BE2C (cell line): ENCODE measurements around the gene C1R.

Experiments used
- DNase-seq: peaks from one replicate; pipeline ENCODE4 v3.0.0-alpha.2; 2020
- H3K27me3 ChIP-seq: fragments of 250-450 bp; sonication (Bioruptor Pico); 2 replicates; pipeline ENCODE4 v1.5.1; 2020; ENCODE audit warnings: mild to moderate bottlenecking
- H3K36me3 ChIP-seq: fragments of 250-450 bp; sonication (Bioruptor Pico); 2 replicates; pipeline ENCODE4 v1.5.1; 2020; ENCODE audit warnings: mild to moderate bottlenecking
- H3K4me1 ChIP-seq: fragments of 250-450 bp; sonication (Bioruptor Pico); 2 replicates; pipeline ENCODE4 v1.5.1; 2020
- H3K4me3 ChIP-seq: 2 replicates; pipeline ENCODE4 v1.5.1; 2011; ENCODE audit warnings: low read depth, low read length
- H3K9me3 ChIP-seq: fragments of 250-450 bp; sonication (Bioruptor Pico); 2 replicates; pipeline ENCODE4 v1.5.1; 2020
- TF ChIP-seq, protein P1 (sequence below): IDR thresholded peaks from 2 replicates; pipeline ENCODE4 v1.5.1; 2012; ENCODE audit warnings: mild to moderate bottlenecking, low read depth, low read length

C1R gene

DNA sequence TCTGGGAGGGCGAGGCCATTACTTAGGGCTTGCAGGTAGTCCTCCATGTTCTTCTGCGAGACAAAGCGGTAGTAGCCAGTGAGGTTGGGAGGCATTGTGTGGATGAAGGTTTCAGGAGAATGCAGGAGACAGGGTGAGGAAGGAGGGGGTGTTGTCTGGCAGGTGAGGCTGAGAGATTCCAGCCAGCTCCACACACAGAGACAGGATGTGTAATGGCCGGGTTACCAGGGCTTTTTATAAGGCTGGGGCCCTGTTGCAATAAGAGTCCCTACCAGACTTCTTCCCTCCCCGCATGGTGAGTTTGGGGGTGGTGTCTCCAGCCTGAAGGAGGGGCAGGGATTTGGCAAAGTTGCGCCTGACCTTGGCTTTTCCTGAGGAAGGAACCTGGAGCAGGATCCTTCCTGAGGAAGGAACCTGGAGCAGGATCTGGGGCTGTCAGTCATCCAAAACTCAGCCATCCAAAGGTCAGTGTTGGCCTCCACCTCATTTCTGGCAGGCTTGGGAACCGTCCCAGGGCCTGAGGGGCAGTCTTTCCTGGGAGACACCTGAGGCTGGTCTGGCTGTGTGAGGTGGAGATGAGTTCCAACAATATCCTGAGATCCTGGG is 36.5 kb upstream of the C1R start, which contains the start of gene RBP5:
RBP5 (minus strand) TSS at position 209 of the 606 bp plus-strand sequence; CDS start at position 95, 114 bp downstream.
- Histone ChIP-seq H3K36me3 (no peaks in the 10 kb centered on the region), H3K27me3 (no peaks in the 10 kb centered on the region), H3K9me3 (no peaks in the 10 kb centered on the region), H3K4me3 (peak within 1 kb of the TSS; percentile 89), H3K4me1 (no peaks in the 10 kb centered on the region)
- DNase-seq = no peak
- TF ChIP-seq, protein P1, sequence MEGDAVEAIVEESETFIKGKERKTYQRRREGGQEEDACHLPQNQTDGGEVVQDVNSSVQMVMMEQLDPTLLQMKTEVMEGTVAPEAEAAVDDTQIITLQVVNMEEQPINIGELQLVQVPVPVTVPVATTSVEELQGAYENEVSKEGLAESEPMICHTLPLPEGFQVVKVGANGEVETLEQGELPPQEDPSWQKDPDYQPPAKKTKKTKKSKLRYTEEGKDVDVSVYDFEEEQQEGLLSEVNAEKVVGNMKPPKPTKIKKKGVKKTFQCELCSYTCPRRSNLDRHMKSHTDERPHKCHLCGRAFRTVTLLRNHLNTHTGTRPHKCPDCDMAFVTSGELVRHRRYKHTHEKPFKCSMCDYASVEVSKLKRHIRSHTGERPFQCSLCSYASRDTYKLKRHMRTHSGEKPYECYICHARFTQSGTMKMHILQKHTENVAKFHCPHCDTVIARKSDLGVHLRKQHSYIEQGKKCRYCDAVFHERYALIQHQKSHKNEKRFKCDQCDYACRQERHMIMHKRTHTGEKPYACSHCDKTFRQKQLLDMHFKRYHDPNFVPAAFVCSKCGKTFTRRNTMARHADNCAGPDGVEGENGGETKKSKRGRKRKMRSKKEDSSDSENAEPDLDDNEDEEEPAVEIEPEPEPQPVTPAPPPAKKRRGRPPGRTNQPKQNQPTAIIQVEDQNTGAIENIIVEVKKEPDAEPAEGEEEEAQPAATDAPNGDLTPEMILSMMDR = no peak

DNA sequence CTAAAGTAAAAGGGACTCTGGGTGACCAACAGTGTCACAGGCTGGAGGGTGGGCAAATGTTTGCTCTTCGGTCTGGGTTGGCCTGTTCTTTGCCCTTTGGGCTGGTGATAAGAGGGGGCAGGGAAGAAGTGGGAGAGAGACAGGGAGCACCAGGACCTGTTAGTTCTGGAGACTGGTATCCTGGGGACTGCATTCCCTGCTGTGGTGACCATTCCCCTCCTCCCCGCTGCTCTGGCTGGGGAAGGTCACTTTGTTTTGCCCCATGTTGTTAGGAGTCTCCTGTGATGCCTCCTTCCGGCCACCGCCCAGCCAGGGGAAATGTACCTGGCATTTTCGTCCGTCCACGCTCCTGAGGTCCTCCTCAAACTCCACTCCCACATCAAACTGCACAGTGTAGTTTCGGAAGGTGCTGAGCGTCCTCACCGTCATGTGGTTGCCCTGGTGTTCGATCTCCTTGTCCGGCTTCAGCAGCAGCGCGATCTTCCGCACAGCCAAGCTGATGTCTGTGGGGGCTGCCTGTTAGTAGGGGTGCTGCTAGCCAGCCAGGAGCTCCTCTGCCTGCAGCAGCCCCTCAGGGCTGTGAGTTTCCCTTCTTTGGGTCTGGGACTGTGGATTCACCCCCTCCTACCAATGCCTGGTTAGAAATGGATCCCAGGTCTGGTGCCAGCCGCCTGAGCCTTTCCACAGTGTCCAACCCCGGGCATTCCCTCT is 35.8 kb upstream of the C1R start:
- H3K27me3 ChIP-seq = no peaks in the 10 kb centered on the region
- TF ChIP-seq, protein P1 = no peak

DNA sequence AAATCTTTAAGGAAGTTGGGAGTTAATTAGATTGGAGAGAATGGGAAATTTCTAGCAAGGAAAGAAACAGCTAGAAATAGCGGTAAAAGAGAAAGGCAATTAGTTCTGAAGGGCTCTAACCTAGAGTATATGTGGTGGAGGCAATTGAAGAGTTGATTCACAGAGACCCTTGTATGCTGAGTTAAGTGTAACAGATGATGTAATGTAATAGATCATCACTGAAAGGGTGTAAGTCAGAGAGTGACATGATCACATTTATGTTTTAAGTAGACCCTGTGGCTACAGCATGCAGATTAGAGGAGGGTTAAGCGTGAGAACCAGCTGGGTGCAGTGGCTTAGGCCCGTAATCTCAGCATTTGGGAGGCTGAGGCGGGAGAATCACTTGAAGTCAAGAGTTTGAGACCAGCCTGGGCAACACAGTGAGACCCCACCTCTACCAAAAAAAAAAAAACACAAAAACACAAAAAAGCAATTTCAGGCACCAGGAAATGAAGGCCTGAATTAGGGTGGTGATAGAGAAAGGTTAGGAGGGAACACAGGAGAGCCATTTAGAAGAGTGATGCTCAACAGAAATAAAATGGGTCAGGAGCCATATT is 33.5 kb upstream of the C1R start:
- no peaks in the 10 kb centered on the region for H3K27me3 ChIP-seq
- TF ChIP-seq, protein P1 = no peak
- no peak overlapping the region for H3K4me3 ChIP-seq
- H3K36me3 ChIP-seq = no peaks in the 10 kb centered on the region
- H3K4me1 ChIP-seq = peaks cover 3% of the 10 kb centered on the region; the same call in 1 of the 2 replicates
- no peak for DNase-seq
- H3K9me3 ChIP-seq = no peaks in the 10 kb centered on the region

More for the DNA sequence above, 35.8 kb upstream of the C1R start:
- peaks cover 2% of the 10 kb centered on the region; the same call in 1 of the 2 replicates for H3K4me1 ChIP-seq
- H3K9me3 ChIP-seq = no peaks in the 10 kb centered on the region
- no peaks in the 10 kb centered on the region for H3K36me3 ChIP-seq
- no peak for DNase-seq
- no peak overlapping the region for H3K4me3 ChIP-seq

DNA sequence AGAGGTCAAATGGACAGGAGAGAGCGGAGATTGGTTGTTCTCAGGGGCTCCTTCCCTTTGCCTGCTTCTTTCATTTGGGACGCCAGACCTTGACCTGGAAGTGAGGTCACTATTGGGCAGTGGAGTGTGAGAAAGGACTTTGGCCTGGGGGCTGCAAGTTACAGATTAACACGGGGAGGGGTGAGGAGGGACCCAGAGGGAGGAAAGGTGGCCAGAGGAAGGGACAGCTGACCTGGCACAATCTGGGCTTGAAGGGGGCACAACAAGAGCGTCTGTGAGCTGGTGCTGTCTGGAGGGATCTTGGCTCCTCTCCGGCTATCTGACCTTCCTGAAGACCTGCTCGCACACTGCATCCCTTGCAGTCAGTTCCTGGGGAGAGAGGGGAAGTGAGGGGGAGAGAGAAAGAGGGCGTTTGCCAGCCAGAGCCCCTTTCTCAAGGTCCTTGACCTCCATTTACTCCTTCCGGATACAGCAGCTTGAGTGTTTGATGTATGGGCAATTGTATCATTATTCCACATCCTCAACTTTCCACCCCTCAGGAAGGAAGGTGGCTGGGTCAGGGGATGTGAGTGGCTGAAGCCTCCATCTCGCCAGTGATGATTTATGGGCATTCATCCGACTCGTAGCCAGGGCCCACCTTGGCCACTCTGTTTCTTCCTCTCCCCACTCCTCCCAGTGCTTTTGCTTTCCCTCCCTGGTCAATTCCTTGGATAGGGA is 31.7 kb upstream of the C1R start:
- no peak for DNase-seq
- TF ChIP-seq, protein P1 = no peak
- Histone ChIP-seq H3K9me3 (no peaks in the 10 kb centered on the region), H3K4me1 (peaks cover 3% of the 10 kb centered on the region; the same call in 1 of the 2 replicates), H3K27me3 (no peaks in the 10 kb centered on the region), H3K36me3 (no peaks in the 10 kb centered on the region), H3K4me3 (no peak overlapping the region)

DNA sequence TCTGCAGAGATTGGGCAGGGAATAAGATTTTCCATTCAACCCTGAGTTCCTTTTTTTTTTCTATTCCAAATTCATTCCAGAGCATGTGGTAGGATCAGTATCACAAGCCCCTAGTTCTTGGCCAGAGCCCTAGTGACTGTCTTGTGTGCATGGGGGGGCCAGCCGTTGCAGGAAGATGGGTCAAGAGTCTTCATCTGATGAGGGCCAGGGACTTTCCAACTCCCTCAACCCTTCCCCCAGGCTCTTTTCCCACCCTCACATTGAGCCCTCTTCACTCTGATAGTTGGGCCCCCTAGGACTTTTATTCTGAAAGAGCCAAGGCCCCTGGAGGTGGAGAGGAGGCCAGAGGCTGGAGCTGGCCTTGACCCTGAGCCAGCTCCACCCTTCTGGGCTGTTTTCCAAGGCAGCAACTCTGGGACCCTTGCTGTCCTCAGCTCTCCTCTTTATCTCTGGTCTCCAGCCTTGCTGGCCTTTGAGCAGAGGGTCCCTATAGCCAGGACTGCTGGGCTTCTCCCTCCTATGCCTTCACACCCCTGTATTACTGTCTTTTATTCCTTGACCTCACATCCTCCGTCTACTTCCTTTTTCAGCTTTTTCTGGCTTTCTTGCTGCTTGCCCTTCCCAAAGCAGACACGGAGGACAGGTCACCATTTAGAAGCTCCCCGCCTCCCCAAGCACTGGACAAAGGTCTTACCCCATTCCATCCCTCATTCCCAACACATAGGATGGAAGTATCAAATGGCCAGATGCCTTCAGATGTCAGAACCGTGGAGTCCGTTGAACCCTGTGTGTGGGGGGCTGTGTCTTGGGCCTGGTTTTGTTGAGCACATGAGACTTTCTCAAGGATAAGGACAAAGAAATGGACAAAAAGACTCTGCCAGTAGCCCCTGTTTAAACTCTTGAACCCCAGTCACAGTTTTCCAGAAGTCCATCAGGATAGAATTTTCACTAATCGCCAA is 30.8 kb upstream of the C1R start:
- Histone ChIP-seq H3K9me3 (no peaks in the 10 kb centered on the region), H3K4me1 (peaks cover 3% of the 10 kb centered on the region; the same call in 1 of the 2 replicates), H3K27me3 (no peaks in the 10 kb centered on the region), H3K36me3 (no peaks in the 10 kb centered on the region), H3K4me3 (no peak overlapping the region)
- TF ChIP-seq, protein P1 = no peak
- no peak for DNase-seq
